Fibroblast of skin of abdomen (primary cell): Measurements from ENCODE around the gene BICD1. TPM values are rescaled to one million over a fixed set of nuclear protein-coding genes. Genes with fewer than 3 reads are reported as not detected.
"Not testable (repeated sequence)": the region's sequence is repeated elsewhere in the genome, so short reads cannot be mapped to it uniquely, and the experiment has no call there.

Source experiments
- DNase-seq: peaks from one replicate; pipeline ENCODE4 v3.0.0-alpha.2; 2013
- polyA plus RNA-seq, 2 experiments: library from polyadenylated mRNA; unstranded; fragments of 120-200 nt; gene quantifications; one replicate each; pipeline ENCODE4 v1.2.1, GENCODE V29; 2013; ENCODE audit not compliant: insufficient read length in 2 of 2

The BICD1 gene
- 14.8 TPM for polyA plus RNA-seq (2013, experiment 1 of 2; ENCODE audit: insufficient read length)
- 15.5 TPM for polyA plus RNA-seq (2013, experiment 2 of 2; ENCODE audit: insufficient read length)

DNA sequence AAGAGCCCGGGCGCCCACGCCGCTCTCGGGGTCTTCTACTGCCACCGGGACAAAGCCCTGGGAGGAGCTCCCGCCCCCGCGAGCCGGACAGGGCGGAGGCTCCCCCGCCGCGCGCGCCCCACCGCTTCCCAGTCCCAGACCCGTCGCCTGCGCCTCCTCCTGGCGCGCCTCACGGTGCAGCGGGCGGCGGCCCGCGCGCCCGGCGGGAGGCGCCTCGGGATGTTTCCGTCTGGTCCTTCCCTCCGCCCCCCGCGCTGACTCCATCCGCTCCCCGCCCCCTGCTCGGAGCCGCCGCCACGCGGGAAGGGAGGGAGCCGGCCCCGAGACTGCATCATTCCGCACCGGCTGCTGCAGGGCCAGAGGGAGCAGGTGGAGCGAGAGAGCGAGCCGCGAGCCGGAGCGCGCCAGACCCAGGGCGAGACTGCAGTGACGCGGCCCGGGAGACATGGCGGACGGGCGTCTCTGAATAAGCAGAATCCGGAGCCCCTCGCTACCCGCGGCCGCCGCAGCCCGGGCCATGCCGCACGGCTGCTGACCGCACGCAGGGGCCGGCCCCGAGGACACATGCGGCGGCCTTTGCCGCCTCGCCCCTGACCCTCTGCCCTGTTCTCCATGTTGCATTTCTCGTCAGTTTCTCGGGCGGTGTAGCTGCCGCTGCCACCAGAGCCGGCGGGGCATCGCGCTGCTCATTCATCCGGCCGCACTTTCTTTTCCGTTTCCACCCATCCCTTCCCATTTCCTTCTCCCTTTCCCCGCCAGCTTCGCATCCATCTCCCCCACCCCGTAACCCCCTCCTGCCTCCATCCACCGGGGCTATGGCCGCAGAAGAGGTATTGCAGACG, at the start of gene BICD1:
BICD1 (plus strand) TSS at position 331 of the 842 bp plus-strand sequence; CDS start at position 816, 485 bp downstream.
- DNase-seq, result peak; percentile 91

DNA sequence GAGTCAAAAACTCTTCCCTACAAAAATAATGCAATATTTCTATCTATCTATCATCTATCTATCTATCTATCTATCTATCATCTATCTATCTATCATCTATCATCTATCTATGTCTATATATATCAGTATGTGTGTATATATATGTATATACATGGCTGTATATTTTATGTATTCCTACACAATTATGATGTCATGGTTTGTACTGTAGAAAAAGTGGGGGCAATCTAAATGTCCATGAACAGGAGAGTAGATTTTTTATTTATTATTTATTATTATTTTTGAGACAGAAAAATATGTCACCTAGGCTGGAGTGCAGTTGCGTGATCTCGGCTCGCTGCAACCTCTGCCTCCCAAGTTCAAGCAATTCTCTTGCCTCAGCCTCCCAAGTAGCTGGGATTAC, 45.6 kb upstream of the BICD1 start:
- no peak for DNase-seq

DNA sequence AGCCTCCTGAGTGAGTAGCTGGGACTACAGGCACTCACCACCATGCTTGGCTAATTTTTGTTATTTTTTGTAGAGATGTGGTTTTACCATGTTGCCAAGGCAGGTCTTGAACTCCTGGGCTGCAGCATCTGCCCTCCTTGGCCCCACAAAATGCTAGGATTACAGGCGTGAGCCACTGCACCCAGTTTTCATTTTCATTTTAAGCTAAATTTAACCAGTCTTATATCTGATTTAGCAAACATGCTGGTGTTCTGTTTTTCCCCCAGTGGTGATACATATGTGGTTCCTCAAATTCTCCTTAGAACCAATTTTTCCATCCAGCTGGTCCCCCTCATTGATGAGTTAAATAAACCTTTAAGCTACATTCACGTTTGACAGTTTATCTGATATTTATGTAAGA, 43.8 kb upstream of the BICD1 start:
- no peak for DNase-seq

DNA sequence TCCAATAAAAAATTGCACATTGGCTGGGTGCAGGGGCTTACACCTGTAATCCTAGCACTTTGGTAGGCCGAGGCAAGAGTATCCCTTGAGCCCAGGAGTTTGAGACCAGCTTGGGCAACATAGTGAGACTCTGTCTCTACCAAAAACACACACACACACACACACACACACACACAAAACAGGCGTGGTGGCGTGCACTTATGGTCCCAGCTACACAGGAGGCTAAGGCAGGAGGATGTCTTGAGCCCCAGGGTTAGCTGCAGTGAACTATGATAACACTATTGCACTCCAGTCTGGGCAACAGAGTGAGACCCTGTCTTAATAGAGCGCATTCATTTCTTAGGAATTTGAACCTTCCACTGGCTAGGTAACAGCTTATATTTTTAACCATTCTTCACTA, 42.9 kb upstream of the BICD1 start:
- DNase-seq, result no peak

DNA sequence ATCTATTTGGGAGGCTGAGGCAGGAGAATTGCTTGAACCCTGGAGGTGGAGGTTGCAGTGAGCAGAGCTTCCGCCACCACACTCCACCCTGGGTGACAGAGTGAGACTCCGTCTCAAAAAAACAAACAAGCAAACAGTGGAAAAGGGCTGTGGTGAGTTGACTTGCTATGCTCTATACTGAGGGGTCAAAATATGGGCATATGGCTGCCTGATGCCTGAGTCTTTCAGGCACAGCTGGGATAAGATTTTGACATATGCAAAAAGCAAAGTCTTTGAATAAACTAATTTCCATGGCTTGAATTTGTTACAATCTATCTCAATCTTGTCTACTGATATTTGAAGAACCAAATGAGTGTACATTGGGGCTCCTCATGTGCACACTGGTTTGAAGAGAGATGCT, 40.4 kb upstream of the BICD1 start:
- no peak for DNase-seq

DNA sequence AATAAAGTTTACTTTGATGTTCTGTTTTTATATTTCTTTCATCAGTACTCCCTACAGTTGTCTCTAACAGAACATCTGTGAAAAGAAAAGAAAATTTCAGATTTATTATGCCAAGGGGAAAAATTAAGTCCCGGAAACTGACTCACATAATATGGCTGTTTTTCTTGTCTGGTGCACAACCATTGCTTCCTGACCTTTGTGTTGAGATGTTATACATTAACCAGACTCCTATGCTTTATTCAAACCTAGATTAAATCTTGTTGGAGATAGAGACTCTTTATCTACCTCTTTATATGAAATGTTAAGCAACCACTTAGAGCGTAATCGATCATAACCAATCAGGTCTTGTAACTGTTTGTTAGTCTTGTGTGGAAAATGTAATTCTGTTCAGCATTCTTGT, 37.6 kb upstream of the BICD1 start:
- peak; percentile 47 for DNase-seq

DNA sequence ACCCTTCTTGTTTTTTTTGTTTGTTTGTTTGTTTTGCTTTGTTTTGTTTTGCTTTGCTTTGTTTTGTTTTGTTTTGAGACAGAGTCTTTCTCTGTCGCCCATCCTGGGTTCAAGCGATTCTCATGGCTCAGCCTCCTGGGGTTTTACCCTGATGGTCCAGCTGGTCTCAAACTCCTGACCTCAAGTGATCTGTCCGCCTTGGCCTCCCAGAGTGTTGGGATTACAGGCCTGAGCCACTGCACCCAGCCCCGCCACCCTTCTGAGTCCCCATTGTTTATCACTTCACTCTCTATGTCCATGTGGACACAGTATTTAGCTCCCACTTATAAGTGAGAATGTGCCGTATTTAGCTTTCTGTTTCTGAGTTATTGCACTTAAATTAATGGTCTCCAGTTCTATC, 36.9 kb upstream of the BICD1 start:
- DNase-seq, result no peak

DNA sequence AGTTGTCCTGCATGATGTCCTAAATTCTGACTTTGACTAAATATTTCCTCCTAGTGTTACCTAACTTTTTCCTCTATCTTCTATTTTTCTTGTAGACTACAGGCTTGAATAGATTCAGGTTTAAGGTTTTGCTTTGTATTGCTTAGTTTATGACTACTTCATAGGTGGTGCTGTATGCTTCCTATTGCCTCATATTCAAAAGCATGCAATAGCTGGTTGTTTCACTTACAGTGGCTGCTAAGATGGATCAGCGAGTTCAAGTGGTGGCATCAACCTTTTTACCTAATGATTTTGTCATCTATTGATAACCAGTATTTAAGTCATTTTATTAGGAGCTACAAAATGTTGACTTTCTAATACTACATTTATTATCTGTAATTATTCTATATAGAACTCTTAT, 36.3 kb upstream of the BICD1 start:
- no peak for DNase-seq

DNA sequence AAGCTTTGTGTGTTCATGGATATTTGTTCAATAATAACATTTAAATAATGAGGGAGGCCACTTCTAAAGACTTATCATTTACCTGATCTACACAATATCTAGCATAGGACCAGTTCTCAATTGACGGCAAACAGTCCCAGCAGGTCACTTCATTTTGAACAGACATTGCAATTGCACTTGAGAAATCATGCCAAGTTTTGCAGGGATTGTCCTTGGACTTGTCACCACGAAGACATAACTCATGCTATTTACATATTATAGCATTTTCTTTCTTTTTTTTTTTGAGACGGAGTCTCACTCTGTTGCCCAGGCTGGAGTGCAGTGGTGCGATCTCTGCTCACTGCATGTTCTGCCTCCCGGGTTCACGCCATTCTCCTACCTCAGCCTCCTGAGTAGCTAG, 34.5 kb upstream of the BICD1 start:
- no peak for DNase-seq

DNA sequence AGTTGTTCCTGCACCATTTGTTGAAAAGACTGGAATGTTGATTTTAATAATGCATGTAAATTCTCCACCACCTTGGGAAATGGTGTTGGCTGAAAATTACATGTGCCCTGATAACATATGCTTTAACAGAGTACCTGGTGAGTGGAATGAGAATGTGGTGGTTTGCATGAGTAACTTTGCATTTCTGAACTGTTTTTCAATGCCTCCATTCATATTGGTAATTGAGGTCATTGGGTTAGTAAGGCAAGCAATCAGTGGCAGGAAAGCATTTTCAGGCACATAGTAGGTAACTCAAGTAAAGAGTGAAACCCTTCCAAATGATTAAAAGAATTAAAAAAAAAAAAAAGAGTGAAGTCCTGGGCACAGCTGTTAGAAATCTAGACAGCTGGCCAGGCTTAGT, 32.2 kb upstream of the BICD1 start:
- no peak for DNase-seq

DNA sequence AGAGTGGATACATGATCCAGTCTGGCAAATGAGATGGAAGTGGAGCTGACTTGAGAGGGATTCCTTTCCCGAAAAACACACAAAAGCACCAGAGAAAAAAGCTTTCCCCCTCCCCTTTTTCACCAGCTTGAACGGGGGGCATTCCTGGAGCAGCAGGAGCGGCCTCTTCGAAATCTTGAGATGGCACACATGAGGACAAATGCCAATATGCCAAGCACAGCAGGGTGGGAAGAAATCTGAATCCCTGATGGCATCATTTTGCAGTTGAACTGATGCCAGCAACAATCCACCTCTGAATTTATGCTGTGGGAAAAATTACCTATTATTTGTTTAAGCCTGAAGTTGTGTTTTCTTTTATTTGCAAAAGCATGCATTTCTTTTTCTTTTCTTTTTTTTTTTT, 29.7 kb upstream of the BICD1 start:
- DNase-seq, result no peak

DNA sequence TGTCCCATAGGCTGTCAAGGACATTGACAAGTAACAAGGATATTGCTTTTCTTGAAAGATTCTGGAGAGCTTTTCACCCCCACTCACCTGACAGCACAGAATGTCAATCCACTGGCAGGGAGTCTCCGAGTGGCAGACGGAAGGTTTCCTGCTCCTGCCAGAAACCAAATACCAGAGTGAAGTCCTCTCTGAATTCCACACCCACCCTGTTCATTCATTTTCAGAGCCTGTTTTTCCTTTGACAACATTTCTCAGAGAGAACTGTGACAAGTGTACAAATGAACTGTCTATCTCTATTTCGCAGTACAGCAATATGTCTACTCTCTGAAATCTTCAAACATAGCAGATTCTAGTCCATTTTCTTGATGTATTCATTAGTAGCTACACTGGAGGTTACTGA, 26.2 kb upstream of the BICD1 start:
- no peak for DNase-seq

DNA sequence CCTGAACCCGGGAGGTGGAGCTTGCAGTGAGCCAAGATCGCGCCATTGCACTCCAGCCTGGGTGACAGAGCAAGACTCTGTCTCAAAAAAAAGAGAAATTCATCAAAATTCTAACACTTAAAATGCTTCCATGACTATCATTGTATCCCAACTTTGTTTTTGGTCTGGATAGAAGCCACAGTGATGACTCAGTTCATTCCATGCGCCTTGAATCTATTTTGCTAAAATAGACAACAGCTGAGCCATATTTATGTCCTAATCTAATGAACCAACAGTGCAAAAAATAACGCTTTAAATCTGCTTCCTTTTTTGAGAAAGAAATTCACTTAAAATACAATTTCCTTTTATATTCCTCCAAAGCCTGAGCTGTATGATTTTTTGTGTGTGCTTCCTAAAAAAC, 23.2 kb upstream of the BICD1 start:
- DNase-seq, result peak; percentile 87

DNA sequence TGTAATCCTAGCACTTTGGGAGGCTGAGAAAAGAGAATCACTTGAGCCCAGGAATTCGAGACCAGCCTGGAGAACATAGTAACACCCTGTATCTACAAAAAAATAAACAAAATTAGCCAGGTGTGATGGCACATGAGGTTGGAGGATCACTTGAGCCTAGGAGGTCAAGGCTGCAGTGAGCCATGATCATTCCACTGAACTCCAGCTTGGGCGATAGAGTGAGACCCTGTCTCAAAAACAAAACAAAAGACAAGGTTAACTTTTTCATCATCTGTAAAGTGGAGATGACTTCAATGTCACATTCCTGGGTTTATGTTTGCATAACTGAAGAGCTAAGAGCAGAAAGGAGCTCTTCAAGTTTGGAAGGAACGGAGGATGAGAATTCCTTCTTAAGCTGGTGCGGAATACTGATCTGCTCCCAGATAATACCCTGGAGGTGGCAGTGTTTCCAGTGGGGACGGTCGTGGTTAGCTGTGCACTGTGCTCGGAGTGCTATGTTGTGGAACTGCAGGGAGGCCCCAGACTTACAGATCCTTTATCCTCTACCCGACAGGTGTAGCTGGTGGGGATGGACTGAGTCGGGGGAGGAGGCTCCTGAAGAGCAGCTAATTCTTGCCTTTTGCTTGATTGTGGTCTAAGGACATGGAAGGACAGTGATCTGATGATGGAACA, 22.5 kb upstream of the BICD1 start:
- peak; percentile 15 for DNase-seq

DNA sequence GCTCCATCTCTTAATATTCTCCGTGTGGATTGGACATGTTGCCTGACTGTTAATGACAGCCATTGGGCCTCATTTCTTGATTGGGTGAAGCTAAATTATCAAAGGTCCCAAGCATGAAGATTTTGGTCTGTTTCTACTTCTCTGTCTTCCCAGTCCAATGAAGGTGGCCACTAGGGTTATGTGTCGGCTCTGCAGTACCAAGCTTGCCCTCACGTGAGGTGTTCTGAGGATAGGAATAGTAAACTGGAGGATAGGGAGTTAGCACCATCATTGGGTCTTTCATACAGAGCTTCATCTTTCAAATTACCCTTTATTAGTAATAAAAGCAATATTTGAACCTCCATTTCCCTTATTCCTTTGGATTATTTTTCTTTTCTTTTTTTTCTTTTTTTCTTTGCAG, 21.9 kb upstream of the BICD1 start:
- DNase-seq, result no peak

DNA sequence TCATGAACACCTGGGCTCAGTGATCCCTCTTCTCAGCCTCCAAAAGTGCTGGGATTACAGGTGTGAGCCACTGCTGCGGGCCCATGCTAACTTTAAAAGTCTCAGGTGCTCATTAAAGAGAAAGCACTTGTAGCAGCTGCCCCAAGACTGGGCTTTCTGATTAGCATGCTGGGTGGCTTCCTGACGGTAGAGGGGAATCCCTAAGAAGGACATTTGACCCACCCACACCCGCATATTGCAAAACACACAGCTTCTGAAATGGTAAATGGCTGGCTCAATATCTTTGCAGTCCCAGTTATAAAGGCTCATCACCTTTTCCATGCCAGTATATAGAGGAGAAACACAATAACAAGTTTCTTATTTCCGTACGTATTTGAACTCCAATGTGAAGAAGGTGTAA, 19.3 kb upstream of the BICD1 start:
- no peak for DNase-seq

DNA sequence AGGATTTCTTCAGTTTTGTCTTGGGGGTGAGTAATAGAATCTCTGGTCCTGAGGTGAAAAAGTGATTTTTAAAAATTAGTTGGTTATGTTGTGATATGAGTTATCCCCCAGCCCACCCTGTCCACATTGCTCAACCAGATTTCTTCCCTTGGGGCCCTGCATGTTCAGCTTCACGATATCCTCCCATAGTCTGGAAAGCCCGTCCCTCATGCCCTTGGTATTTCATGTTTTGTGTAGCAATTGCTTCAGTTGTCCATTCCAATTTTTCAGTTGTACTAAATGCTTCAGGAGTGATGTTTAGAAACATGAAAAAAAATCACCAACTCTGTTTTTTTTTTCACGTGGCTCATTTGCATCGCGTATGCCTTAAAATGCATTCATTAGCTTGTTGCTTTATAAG, 17.5 kb upstream of the BICD1 start:
- no peak for DNase-seq

DNA sequence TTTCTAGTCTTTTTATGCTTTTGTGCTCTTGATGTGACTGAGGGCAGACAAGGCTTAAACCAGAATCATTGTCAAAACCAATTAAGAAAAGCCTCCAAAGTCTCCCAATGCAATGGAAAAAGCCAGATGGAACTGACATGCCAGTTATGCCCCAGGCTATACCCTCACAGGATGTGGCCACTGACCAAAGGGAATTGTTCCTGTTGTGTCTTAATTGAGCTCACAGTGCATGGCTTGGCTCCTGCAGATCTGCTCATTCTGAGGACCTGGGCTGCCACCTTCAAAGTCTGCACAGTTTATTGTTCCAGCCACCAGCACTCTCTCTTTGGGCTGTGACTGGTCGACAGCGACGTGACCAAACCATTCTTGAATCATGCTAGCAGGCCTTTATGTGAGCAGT, 17.1 kb upstream of the BICD1 start:
- no peak for DNase-seq

DNA sequence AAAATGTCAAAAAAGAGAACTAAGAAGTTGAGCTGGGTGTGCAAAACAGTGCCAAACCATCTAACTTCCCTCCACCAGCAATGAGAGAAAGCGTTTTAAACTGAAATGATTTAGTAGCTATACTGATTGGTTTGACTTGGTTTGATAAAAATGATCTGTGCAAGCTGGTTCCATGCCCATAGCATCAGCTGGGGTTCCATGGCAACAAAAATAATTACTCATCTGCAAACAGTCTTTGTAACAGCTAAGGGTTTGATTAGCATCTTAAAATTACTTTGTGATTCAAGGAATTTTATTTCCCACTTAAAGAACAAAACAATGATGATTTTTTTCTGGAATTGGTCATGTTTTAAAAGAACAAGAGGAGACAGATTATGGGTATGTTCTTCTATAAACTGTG, 15.0 kb upstream of the BICD1 start:
- DNase-seq, result no peak

DNA sequence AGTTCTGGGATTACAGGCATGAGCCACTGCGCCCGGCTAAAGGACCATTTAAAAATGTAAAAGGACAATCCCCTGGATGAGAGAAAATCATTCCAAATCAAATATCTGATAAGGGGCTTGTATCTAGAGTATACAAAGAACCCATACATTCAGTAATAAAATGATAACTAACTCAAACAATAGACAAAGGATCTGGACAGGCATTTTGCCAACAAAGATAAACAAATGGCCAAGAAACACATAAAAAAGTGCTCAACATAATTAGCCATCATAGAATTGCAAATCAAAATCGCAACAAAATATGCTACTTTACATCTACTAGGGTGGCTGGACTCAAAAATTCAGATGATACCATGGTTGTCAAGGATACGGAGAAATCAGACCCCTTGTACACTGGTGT, 8.5 kb upstream of the BICD1 start:
- no peak for DNase-seq

DNA sequence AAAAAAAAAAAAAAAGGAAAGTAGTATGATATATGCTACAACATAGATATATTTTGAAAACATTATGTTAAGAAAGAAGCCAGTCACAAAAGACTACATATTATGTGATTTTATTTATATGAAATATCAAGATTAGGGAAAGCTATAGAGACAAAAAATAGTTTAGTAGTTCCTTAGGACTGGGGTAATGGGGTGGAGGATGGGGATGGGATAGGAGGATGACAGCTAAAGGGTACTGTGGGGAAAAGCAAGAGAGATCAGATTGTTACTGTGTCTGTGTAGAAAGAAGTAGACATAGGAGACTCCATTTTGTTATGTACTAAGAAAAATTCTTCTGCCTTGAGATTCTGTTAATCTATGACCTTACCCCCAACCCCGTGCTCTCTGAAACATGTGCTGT, 7.4 kb upstream of the BICD1 start:
- DNase-seq, result not testable (repeated sequence)

DNA sequence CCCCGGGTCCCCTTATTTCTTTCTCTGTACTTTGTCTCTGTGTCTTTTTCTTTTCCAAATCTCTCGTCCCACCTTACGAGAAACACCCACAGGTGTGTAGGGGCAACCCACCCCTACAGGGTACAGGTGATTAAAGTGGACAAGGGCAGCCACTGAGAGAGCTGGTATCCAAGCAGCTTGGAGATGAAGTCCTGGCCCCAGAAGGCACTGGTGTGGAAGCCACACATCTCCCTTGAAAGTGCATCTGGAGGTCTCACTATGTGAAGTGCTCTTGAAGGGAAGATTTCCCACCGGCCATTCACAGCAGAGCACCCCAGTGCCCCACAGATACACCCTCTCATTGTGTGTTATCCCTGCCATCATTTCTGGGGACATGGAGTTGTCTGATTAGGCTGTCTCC, 6.3 kb upstream of the BICD1 start:
- DNase-seq, result no peak

DNA sequence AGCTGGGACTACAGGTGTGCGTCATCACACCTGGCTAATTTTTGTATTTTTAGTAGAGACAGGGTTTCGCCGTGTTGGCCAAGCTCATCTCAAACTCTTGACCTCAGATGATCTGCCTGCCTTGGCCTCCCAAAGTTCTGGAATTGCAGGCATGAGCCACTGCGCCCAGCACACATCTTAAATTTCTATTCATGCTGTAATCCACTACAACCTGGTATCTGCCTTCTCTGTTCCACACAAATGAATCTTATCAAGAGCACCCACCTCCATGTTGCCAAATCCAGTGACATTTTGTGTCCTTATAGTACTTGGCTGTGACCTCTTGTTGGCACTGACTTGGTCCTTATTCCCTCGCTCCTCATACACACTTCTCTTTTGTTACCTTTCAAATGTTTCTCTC, 5.8 kb upstream of the BICD1 start:
- no peak for DNase-seq

DNA sequence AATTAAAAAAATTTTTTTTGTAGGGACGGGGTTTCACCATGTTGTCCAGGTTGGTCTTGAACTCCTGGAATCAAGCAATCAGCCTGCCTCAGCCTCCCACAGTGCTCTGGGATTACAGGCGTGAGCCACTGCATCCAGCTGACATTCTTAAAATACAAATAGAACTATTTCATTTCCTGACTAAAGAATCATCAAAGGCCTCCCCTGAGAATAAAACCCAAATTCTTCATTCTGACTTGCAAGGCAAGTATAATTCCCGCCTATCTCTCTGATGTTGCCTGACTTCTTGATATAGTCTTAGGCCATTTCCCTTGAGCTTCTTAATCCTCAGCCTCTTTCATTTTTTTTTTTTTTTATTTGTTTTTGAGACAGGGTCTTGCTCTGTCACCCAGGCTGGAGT, 4.4 kb upstream of the BICD1 start:
- DNase-seq, result peak; percentile 65
